ENCODE results near the gene ABCD1. TPM values are rescaled to one million over a fixed set of nuclear protein-coding genes. Genes with fewer than 3 reads are reported as not detected.

ABCD1 gene
- total RNA-seq, 4 donors from 2014 or later, result 19.9 to 54.6 (median 34.5) TPM

GRCh38 chrX:153793291-153793690 lies 68.6 kb downstream of the ABCD1 start:
- in situ Hi-C loops (cut with MboI; ENCODE audit: low sequenced_read_pairs in 4 of 4), result loop anchor here in 3 of 4 donors (25.0 kb wide), 2 partner anchors 144 to 169 kb away; partner anchors contain the start of genes HCFC1 (in 2 of the 3), TMEM187 (in 2 of the 3), ARHGAP4 (in 1 of the 3) and NAA10 (in 1 of the 3)
- H3K27me3 ChIP-seq, result no peaks in the 10 kb centered on the region
- no peaks in the 10 kb centered on the region for H3K9me3 ChIP-seq
- DNase-seq (no peak), ATAC-seq (peak in 1 of 2 donors; percentile 19)
- peaks cover 0 to 11% of the 10 kb centered on the region in 2 donors for H3K36me3 ChIP-seq
- peak overlapping the region; percentile 93 to 98 (median 96) for H3K27ac ChIP-seq
- H3K4me1 ChIP-seq, result peaks cover 6 to 16% of the 10 kb centered on the region in 2 donors
- H3K4me3 ChIP-seq, result peak overlapping the region; percentile 73 to 88 (median 78)
- intact Hi-C loops (cut with DNase I; ENCODE audit: low total_unique reads), result loop anchor here (5.0 to 10.0 kb wide), 3 partner anchors 108 to 582 kb away; partner anchors contain the start of genes EMD, FLNA and SLC6A8
- no peak for TF ChIP-seq CTCF (IDR thresholded peaks at IDR 0.05 in 4 of 5, conservative IDR thresholded peaks at IDR 0.05 in 1 of 5)
- no peak for TF ChIP-seq POLR2A (IDR thresholded peaks at IDR 0.05)

Other genes with a start within 250 kb of the ABCD1 start
- gene BGN, start 229.9 kb upstream of the ABCD1 start, total RNA-seq, result 10 to 100 TPM in 2 of 4 donors, 1 to 10 TPM in 2; 1.1 to 50.7 (median 9.8) TPM
- gene ATP2B3, start 207.2 kb upstream of the ABCD1 start, total RNA-seq, result not detected
- 10 to 100 TPM; 48.4 to 61.5 (median 52.8) TPM for gene CCNQ, start 125.7 kb upstream of the ABCD1 start, total RNA-seq
- not detected for gene DUSP9, start 77.7 kb upstream of the ABCD1 start, total RNA-seq
- gene PNCK, start 51.0 kb upstream of the ABCD1 start, total RNA-seq, result 1 to 10 TPM in 1 of 4 donors, under 1 TPM in 1, not detected in 2; 0.98 to 1.6 TPM
- gene SLC6A8, start 36.9 kb upstream of the ABCD1 start, total RNA-seq, result 10 to 100 TPM; 40.1 to 78.1 (median 45.0) TPM
- gene BCAP31, start 469 bp upstream of the ABCD1 start, total RNA-seq, result 10 to 100 TPM; 41.5 to 91.9 (median 48.3) TPM
- gene PLXNB3, start 39.4 kb downstream of the ABCD1 start, total RNA-seq, result 1 to 10 TPM in 1 of 4 donors, under 1 TPM in 3; 0.10 to 1.1 (median 0.13) TPM
- gene SRPK3, start 56.2 kb downstream of the ABCD1 start, total RNA-seq, result 10 to 100 TPM; 30.3 to 39.9 (median 33.8) TPM
- gene IDH3G, start 69.5 kb downstream of the ABCD1 start, total RNA-seq, result 10 to 100 TPM; 79.8 to 92.7 (median 86.4) TPM
- 100 to 1,000 TPM in 2 of 4 donors, 10 to 100 TPM in 2; 73.9 to 111 (median 93.4) TPM for gene SSR4, start 69.8 kb downstream of the ABCD1 start, total RNA-seq
- gene PDZD4, start 105.7 kb downstream of the ABCD1 start, total RNA-seq, result 1 to 10 TPM in 2 of 4 donors, under 1 TPM in 2; 0.59 to 2.2 (median 1.4) TPM
- gene L1CAM, start 161.3 kb downstream of the ABCD1 start, total RNA-seq, result under 1 TPM; 0.05 to 0.62 (median 0.48) TPM
- 1 to 10 TPM; 1.5 to 3.8 (median 2.0) TPM for gene AVPR2, start 179.8 kb downstream of the ABCD1 start, total RNA-seq
- 10 to 100 TPM in 1 of 4 donors, 1 to 10 TPM in 3; 2.6 to 10.7 (median 4.4) TPM for gene ARHGAP4, start 201.4 kb downstream of the ABCD1 start, total RNA-seq
- 100 to 1,000 TPM in 2 of 4 donors, 10 to 100 TPM in 2; 76.3 to 175 (median 111) TPM for gene NAA10, start 210.2 kb downstream of the ABCD1 start, total RNA-seq
- 1 to 10 TPM; 1.8 to 2.6 (median 2.0) TPM for gene RENBP, start 219.8 kb downstream of the ABCD1 start, total RNA-seq
- gene HCFC1, start 247.0 kb downstream of the ABCD1 start, total RNA-seq, result 10 to 100 TPM; 15.9 to 56.4 (median 51.8) TPM
- gene TMEM187, start 247.9 kb downstream of the ABCD1 start, total RNA-seq, result 1 to 10 TPM; 1.3 to 8.6 (median 3.8) TPM